HG03460 (cell line): ENCODE results near the gene NHP2.
"Not testable (repeated sequence)": the region's sequence is repeated elsewhere in the genome, so short reads cannot be mapped to it uniquely, and the experiment has no call there.

Experiments used
- ATAC-seq: cut with Tn5 transposase; IDR thresholded peaks from one replicate; pipeline ENCODE4 v1.9.1; 2021; ENCODE audit not compliant: unreplicated experiment

Gene NHP2

GRCh38 chr5:178131446-178131996, 22.2 kb downstream of the NHP2 start:
- ATAC-seq = no peak

GRCh38 chr5:178130576-178131445, 22.9 kb downstream of the NHP2 start, which contains the start of gene RMND5B:
Gene RMND5B, plus strand, starts transcription at chr5:178131014. Its CDS starts 7,106 bp downstream, at chr5:178138120.
- peak; percentile 91 for ATAC-seq

GRCh38 chr5:178130234-178130575, 23.5 kb downstream of the NHP2 start:
- not testable (repeated sequence) for ATAC-seq

- ATAC-seq = no peak
These were observed 24.4 kb downstream of the NHP2 start for GRCh38 chr5:178129296-178129695.

GRCh38 chr5:178127300-178128009, 26.2 kb downstream of the NHP2 start:
- not testable (repeated sequence) for ATAC-seq

GRCh38 chr5:178126556-178126955, 27.1 kb downstream of the NHP2 start:
- ATAC-seq = no peak

GRCh38 chr5:178125253-178125906, 28.3 kb downstream of the NHP2 start:
- no peak for ATAC-seq

- no peak for ATAC-seq
These were observed 29.4 kb downstream of the NHP2 start for GRCh38 chr5:178123966-178124925.

GRCh38 chr5:178123094-178123965, 30.4 kb downstream of the NHP2 start:
- no peak for ATAC-seq

GRCh38 chr5:178122346-178122745, 31.3 kb downstream of the NHP2 start:
- no peak for ATAC-seq

GRCh38 chr5:178121391-178122276, 32.1 kb downstream of the NHP2 start:
- no peak for ATAC-seq

GRCh38 chr5:178120607-178121357, 32.9 kb downstream of the NHP2 start:
- peak; percentile 69 for ATAC-seq

- ATAC-seq = no peak
These were observed 33.6 kb downstream of the NHP2 start for GRCh38 chr5:178119915-178120606.

GRCh38 chr5:178117923-178118701, 35.6 kb downstream of the NHP2 start:
- no peak for ATAC-seq

- peak; percentile 39 for ATAC-seq
These were observed 37.4 kb downstream of the NHP2 start for GRCh38 chr5:178116143-178116885.

GRCh38 chr5:178115814-178116142, 37.9 kb downstream of the NHP2 start:
- no peak for ATAC-seq
